HepG2 (cell line): Measurements from ENCODE around the gene SYS1. TPM values are rescaled to one million over a fixed set of nuclear protein-coding genes. Genes with fewer than 3 reads are reported as not detected.

Source experiments
- CC2D1A ChIP-seq: sonication (generic); formaldehyde crosslinking; IDR thresholded peaks from 2 replicates; pipeline ENCODE4 v1.8.1; 2023; ENCODE audit warnings: mild to moderate bottlenecking, missing genetic modification reagents
- CCAR2 ChIP-seq: fragments of 200-400 bp; formaldehyde crosslinking; optimal IDR thresholded peaks from 2 replicates; pipeline ENCODE3; 2018; ENCODE audit warnings: low read depth, mild to moderate bottlenecking, low read length, moderate library complexity
- CREM ChIP-seq, 2 experiments: sonication (generic) in 1 of 2; formaldehyde crosslinking in 1 of 2; IDR thresholded peaks; 2 replicates each; pipeline versions ENCODE4 v1.4.0 to v1.6.1; 2016 to 2020; ENCODE audit warnings: antibody characterized with exemption in 1 of 2, mild to moderate bottlenecking in 1 of 2, missing genetic modification reagents in 1 of 2
- CSRNP2 ChIP-seq: sonication (generic); formaldehyde crosslinking; conservative IDR thresholded peaks from 2 replicates; pipeline ENCODE4 v1.8.0; 2022; ENCODE audit warnings: low read depth, missing genetic modification reagents
- ELF3 ChIP-seq: IDR thresholded peaks from 2 replicates; pipeline ENCODE4 v1.6.1; 2016; ENCODE audit warnings: missing genetic modification reagents, missing compliant biosample characterization
- GLI4 ChIP-seq: sonication (generic); formaldehyde crosslinking; IDR thresholded peaks from 2 replicates; pipeline ENCODE4 v1.5.1; 2020; ENCODE audit warnings: missing genetic modification reagents, mild to moderate bottlenecking, moderate library complexity, borderline replicate concordance
- KDM5A ChIP-seq: fragments of 200-600 bp; sonication (generic); IDR thresholded peaks from 2 replicates; pipeline ENCODE4 v1.7.0; 2018; ENCODE audit warnings: antibody characterized with exemption, mild to moderate bottlenecking, low read length, borderline replicate concordance
- POLR2AphosphoS5 ChIP-seq: IDR thresholded peaks from 2 replicates; pipeline ENCODE4 v1.6.1; 2012; ENCODE audit warnings: low read depth, low read length
- RXRA ChIP-seq: sonication (generic); formaldehyde crosslinking; IDR thresholded peaks from 2 replicates; pipeline ENCODE4 v1.5.1; 2020; ENCODE audit warnings: missing genetic modification reagents
- TCF7 ChIP-seq: sonication (generic); IDR thresholded peaks from 2 replicates; pipeline ENCODE4 v1.6.1; 2016; ENCODE audit warnings: antibody characterized with exemption, low read depth
- TMF1 ChIP-seq: sonication (generic); formaldehyde crosslinking; IDR thresholded peaks from 2 replicates; pipeline ENCODE4 v1.8.1; 2022; ENCODE audit warnings: low read depth, missing genetic modification reagents
- ZBTB39 ChIP-seq: sonication (generic); formaldehyde crosslinking; IDR thresholded peaks from 2 replicates; pipeline ENCODE4 v1.5.0; 2020; ENCODE audit warnings: missing genetic modification reagents
- ZFP36L1 ChIP-seq: sonication (generic); formaldehyde crosslinking; IDR thresholded peaks from 2 replicates; pipeline ENCODE4 v1.8.0; 2022; ENCODE audit warnings: mild to moderate bottlenecking, missing genetic modification reagents, moderate library complexity
- ZNF24 ChIP-seq: fragments of 450-650 bp; IDR thresholded peaks from 2 replicates; pipeline ENCODE4 v1.6.1; 2017; ENCODE audit warnings: antibody characterized with exemption, mild to moderate bottlenecking
- ZNF296 ChIP-seq: sonication (generic); formaldehyde crosslinking; conservative IDR thresholded peaks from 2 replicates; pipeline ENCODE4 v1.5.0; 2020; ENCODE audit warnings: mild to moderate bottlenecking, missing genetic modification reagents
- ZNF331 ChIP-seq: sonication (generic); formaldehyde crosslinking; IDR thresholded peaks from 2 replicates; pipeline ENCODE4 v1.4.0; 2020; ENCODE audit warnings: missing genetic modification reagents
- ZNF616 ChIP-seq: sonication (generic); formaldehyde crosslinking; IDR thresholded peaks from 2 replicates; pipeline ENCODE4 v1.5.0; 2020; ENCODE audit warnings: low read depth, mild to moderate bottlenecking, missing genetic modification reagents
- ZNF678 ChIP-seq: sonication (generic); formaldehyde crosslinking; IDR thresholded peaks from 2 replicates; pipeline ENCODE4 v1.4.0; 2020; ENCODE audit warnings: mild to moderate bottlenecking, missing genetic modification reagents
- ZNF776 ChIP-seq: sonication (generic); formaldehyde crosslinking; IDR thresholded peaks from 2 replicates; pipeline ENCODE4 v1.4.0; 2020; ENCODE audit warnings: mild to moderate bottlenecking, missing genetic modification reagents
- ZNF781 ChIP-seq: sonication (generic); formaldehyde crosslinking; IDR thresholded peaks from 2 replicates; pipeline ENCODE4 v1.5.1; 2020; ENCODE audit warnings: borderline replicate concordance, mild to moderate bottlenecking, missing genetic modification reagents; ENCODE audit errors: not compliant biosample characterization
- ZNF883 ChIP-seq: sonication (generic); formaldehyde crosslinking; IDR thresholded peaks from 2 replicates; pipeline ENCODE4 v1.5.1; 2020; ENCODE audit warnings: mild to moderate bottlenecking, missing genetic modification reagents; ENCODE audit errors: not compliant biosample characterization
- polyA plus RNA-seq, 8 experiments: library from polyadenylated mRNA; depleted of rRNA in 3 of 8; stranded (reverse) in 7 of 8; unstranded in 1 of 8; fragments of >200 nt; fragmentation: Illumina TruSeq in 4 of 8; extraction: Trizol in 4 of 8; gene quantifications; 2 replicates each; pipeline versions ENCODE4 v1.2.1 to v1.2.3, GENCODE V29; 2011 to 2016; ENCODE audit warnings: low read depth in 4 of 8, missing spikeins in 1 of 8, mixed read lengths in 1 of 8; ENCODE audit not compliant: insufficient read depth in 1 of 8
- total RNA-seq, 5 experiments: library from RNA; depleted of rRNA; stranded (reverse); fragments of >200 nt; fragmentation: Illumina TruSeq; extraction: Trizol; gene quantifications; 2 replicates each; pipeline ENCODE4 v1.2.3, GENCODE V29; 2016; ENCODE audit warnings: low read depth in 1 of 5
- TF ChIP-seq, protein P1 (sequence below): sonication (generic); formaldehyde crosslinking; IDR thresholded peaks from 2 replicates; pipeline ENCODE4 v1.4.0; 2020; ENCODE audit warnings: missing genetic modification reagents, mild to moderate bottlenecking, borderline replicate concordance
- TF ChIP-seq, protein P2 (sequence below): sonication (generic); formaldehyde crosslinking; IDR thresholded peaks from 2 replicates; pipeline ENCODE4 v1.9.0; 2022; ENCODE audit warnings: missing genetic modification reagents, mild to moderate bottlenecking, borderline replicate concordance

SYS1 gene
- total and polyA plus RNA-seq, 2 of the 13 experiments (the other 11 are each of a cell fraction or from before 2014, with no cell fraction given), result 38.3 to 65.6 TPM

DNA sequence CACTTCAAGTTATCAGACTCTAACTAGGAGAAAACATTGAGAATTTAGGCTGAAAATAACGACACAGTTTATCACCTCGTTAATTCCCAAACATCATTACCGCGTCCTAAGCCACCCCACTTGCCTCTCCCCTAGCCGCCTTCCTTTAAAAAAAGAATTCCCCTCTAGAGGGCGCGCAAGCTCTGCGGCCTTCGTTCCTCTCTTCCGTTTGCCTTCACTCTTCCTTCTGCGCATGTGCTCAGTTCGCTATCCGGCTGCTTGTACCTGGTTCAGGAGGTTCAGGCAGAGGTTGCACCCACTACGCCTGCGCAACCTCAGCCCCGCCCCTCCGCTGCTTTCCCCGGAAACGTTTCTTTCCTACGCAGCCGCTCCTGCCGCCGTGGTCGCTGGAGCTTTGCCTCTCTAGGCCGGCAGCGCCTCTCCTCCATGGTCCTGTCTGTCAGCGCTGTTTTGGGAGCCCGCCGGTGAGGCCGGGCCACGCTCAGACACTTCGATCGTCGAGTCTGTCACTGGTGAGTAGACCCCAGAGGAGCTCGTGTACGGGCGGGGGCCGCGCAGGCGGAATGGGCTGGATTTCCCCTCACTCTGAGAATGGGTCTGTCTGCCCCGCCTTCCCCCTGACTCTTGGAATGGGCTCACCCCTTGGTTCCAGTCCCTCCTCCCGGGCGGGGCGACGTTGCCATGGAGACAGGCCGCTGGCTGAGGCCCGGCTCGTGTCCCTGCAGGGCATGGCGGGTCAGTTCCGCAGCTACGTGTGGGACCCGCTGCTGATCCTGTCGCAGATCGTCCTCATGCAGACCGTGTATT is at the start of gene SYS1 (continued):
- TF ChIP-seq ZBTB39 (CRISPR knock-in tag) (peak; percentile 2; the same call in 1 of the 2 replicates), CC2D1A (no peak), TMF1 (CRISPR knock-in tag) (0 out of 2 replicates have a peak, but pooled peaks have one; percentile 31), ZNF776 (CRISPR knock-in tag) (peak; percentile 86), ZNF616 (CRISPR knock-in tag) (peak; percentile 74; the same call in 1 of the 2 replicates), CSRNP2 (0 out of 2 replicates have a peak, but pooled peaks have one; percentile 34), RXRA (CRISPR knock-in tag) (peak; percentile 93), ZNF296 (no peak), KDM5A (peak; percentile 91; the same call in 1 of the 2 replicates), ZNF678 (CRISPR knock-in tag) (peak; percentile 63), ZFP36L1 (CRISPR knock-in tag) (peak; percentile 97), ZNF781 (peak; percentile 97), TCF7 (peak; percentile 6; the same call in 1 of the 2 replicates), CCAR2 (peak; percentile 29), ZNF331 (CRISPR knock-in tag) (peak; percentile 95), ZNF24 (no peak; the same call in 1 of the 2 replicates), GLI4 (peak; percentile 64; the same call in 1 of the 2 replicates), ELF3 (peak; percentile 87), POLR2AphosphoS5 (peak; percentile 92), ZNF883 (CRISPR knock-in tag) (peak; percentile 96), CREM (IDR thresholded peaks at IDR 0.05) (peak; percentile 94), CREM (CRISPR knock-in tag; IDR thresholded peaks at IDR 0.05) (no peak; the same call in 1 of the 2 replicates)
- TF ChIP-seq, protein P1, sequence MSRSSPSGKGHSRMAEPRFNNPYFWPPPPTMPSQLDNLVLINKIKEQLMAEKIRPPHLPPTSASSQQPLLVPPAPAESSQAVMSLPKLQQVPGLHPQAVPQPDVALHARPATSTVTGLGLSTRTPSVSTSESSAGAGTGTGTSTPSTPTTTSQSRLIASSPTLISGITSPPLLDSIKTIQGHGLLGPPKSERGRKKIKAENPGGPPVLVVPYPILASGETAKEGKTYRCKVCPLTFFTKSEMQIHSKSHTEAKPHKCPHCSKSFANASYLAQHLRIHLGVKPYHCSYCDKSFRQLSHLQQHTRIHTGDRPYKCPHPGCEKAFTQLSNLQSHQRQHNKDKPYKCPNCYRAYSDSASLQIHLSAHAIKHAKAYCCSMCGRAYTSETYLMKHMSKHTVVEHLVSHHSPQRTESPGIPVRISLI (CRISPR knock-in tag), result peak; percentile 78
- TF ChIP-seq, protein P2, sequence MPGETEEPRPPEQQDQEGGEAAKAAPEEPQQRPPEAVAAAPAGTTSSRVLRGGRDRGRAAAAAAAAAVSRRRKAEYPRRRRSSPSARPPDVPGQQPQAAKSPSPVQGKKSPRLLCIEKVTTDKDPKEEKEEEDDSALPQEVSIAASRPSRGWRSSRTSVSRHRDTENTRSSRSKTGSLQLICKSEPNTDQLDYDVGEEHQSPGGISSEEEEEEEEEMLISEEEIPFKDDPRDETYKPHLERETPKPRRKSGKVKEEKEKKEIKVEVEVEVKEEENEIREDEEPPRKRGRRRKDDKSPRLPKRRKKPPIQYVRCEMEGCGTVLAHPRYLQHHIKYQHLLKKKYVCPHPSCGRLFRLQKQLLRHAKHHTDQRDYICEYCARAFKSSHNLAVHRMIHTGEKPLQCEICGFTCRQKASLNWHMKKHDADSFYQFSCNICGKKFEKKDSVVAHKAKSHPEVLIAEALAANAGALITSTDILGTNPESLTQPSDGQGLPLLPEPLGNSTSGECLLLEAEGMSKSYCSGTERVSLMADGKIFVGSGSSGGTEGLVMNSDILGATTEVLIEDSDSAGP, result peak; percentile 98; the same call in 1 of the 2 replicates
